Transverse colon (tissue), 4 donors: ENCODE results near the gene EIF5B.

Experiments used
- CTCF ChIP-seq, 5 experiments: fragments of 200-600 bp in 3 of 5; fragments of 450-650 bp in 2 of 5; sonication (generic) in 3 of 5; IDR thresholded peaks; 1 replicate in 2 of 5; 2 replicates in 3 of 5; pipeline ENCODE4 v1.5.1; 2016 to 2017; ENCODE audit warnings: antibody characterized with exemption in 5 of 5, inconsistent platforms in 3 of 5, mild to moderate bottlenecking in 2 of 5, moderate library complexity in 1 of 5
- EP300 ChIP-seq: sonication (generic); formaldehyde crosslinking; IDR thresholded peaks from one replicate; pipeline ENCODE4 v1.6.1; 2017; ENCODE audit warnings: antibody characterized with exemption, low read depth
- POLR2A ChIP-seq: fragments of 450-650 bp; IDR thresholded peaks from one replicate; pipeline ENCODE4 v1.6.1; 2016; ENCODE audit warnings: antibody characterized with exemption, mild to moderate bottlenecking, moderate library complexity
- POLR2AphosphoS5 ChIP-seq, 3 donors: sonication (generic); formaldehyde crosslinking; IDR thresholded peaks; one replicate each; pipeline ENCODE4 v1.6.1; 2016; ENCODE audit warnings: antibody characterized with exemption in 3 of 3

- TF ChIP-seq POLR2AphosphoS5 (IDR thresholded peaks at IDR 0.05) (no peak), POLR2A (no peak), CTCF (IDR thresholded peaks at IDR 0.05) (no peak), EP300 (no peak)
These were observed 87.2 kb downstream of the EIF5B start for GRCh38 chr2:99424371-99424770.
